Activated CD4-positive, alpha-beta memory T cell treated with anti-CD3 and anti-CD28 coated beads for 36 hours (primary cell): ENCODE results near the gene NCKAP5. TPM values are rescaled to one million over a fixed set of nuclear protein-coding genes. Genes with fewer than 3 reads are reported as not detected.
"Not testable (repeated sequence)": the region's sequence is repeated elsewhere in the genome, so short reads cannot be mapped to it uniquely, and the experiment has no call there.

Experiments used
- CTCF ChIA-PET: fragments of 350-600 bp; sonication (Branson Sonifier 250); formaldehyde crosslinking; loops from one replicate; lab custom pipeline; 2021; ENCODE audit warnings: antibody characterized with exemption, inconsistent platforms; lab: Charles Lee
- POLR2A ChIA-PET: fragments of 350-600 bp; sonication (Branson Sonifier 250); formaldehyde crosslinking; loops from one replicate; lab custom pipeline; 2021; ENCODE audit warnings: antibody characterized with exemption; lab: Charles Lee
- DNase-seq: peaks from one replicate; pipeline ENCODE4 v3.0.0-alpha.2; 2020
- H3K27ac Mint-ChIP-seq: one replicate; pipeline ENCODE4 v1.8.0; 2021; ENCODE audit warnings: mixed read lengths
- H3K27me3 Mint-ChIP-seq: one replicate; pipeline ENCODE4 v1.8.0; 2021; ENCODE audit warnings: mixed read lengths
- H3K36me3 Mint-ChIP-seq: one replicate; pipeline ENCODE4 v1.8.0; 2021; ENCODE audit warnings: mixed read lengths
- H3K4me1 Mint-ChIP-seq: one replicate; pipeline ENCODE4 v1.8.0; 2021; ENCODE audit warnings: low read depth, mixed read lengths
- H3K4me3 Mint-ChIP-seq: one replicate; pipeline ENCODE4 v1.8.0; 2021; ENCODE audit warnings: mild to moderate bottlenecking, mixed read lengths
- H3K9me3 Mint-ChIP-seq: one replicate; pipeline ENCODE4 v1.8.0; 2021; ENCODE audit warnings: mixed read lengths
- intact Hi-C: fragments of 100-400 bp; cut with micrococcal nuclease; formaldehyde crosslinking; loops from one replicate; pipeline ENCODE4 v1.15.1; 2023
- total RNA-seq, 2 experiments: library from RNA; stranded (reverse); gene quantifications; one replicate each; pipeline ENCODE4 v1.2.3, GENCODE V29; 2021

The NCKAP5 gene
- total RNA-seq, 2 experiments from 2014 or later, result not detected

GRCh38 chr2:133530645-133531044, 37.6 kb downstream of the NCKAP5 start:
- POLR2A ChIA-PET, result no interaction called here
- CTCF ChIA-PET, result no interaction called here
- intact Hi-C loops, result no loop called here

DNA sequence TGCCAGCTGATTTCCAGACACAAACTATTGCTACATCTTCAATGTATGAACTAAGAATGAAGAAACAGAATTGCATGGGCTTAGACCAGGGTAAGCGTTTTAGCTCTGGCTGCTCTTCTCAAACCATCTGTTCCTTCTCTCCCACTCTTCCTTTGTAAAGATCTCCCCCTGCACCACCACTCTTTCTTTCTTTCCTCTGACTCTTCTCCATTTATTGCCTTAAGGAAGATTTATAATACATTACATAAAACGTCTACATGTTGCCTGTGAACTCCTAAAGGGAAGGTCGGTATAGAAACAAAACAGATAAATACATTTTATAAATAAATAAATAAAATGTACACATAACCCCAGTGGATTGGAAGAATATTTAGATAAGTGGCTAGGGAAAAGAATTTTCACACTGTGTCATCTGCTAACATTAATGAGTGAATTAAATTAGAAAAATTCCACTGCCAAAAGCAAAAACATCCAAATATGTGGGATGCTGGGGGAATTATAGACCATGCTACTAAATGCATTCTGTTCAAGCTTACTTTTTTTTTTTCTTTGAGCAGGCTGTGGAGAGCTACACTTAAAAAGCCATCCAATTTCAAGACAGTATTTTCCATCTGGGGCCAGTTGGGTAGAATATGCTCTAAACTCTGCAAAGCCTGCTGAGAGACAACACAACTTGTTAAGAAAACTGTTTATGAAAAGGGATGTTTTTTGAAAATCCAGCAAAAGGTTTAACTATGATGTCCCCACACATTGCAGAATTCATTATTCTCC, 41.5 kb downstream of the NCKAP5 start:
- no peaks in the 10 kb centered on the region for H3K9me3 Mint-ChIP-seq
- H3K27me3 Mint-ChIP-seq, result no peaks in the 10 kb centered on the region
- intact Hi-C loops, result no loop called here
- H3K4me3 Mint-ChIP-seq, result no peak overlapping the region
- H3K4me1 Mint-ChIP-seq, result no peaks in the 10 kb centered on the region
- H3K27ac Mint-ChIP-seq, result no peak overlapping the region
- ChIA-PET POLR2A (no interaction called here), CTCF (no interaction called here)
- no peaks in the 10 kb centered on the region for H3K36me3 Mint-ChIP-seq
- DNase-seq, result no peak

More at GRCh38 chr2:133530645-133531044, 37.6 kb downstream of the NCKAP5 start:
- Mint-ChIP-seq H3K4me3 (no peak overlapping the region), H3K27me3 (no peaks in the 10 kb centered on the region), H3K27ac (no peak overlapping the region), H3K36me3 (no peaks in the 10 kb centered on the region), H3K9me3 (no peaks in the 10 kb centered on the region), H3K4me1 (no peaks in the 10 kb centered on the region)
- DNase-seq, result no peak

- no peak overlapping the region for H3K4me3 Mint-ChIP-seq
- H3K27ac Mint-ChIP-seq, result no peak overlapping the region
- no peaks in the 10 kb centered on the region for H3K4me1 Mint-ChIP-seq
- no peaks in the 10 kb centered on the region for H3K27me3 Mint-ChIP-seq
- CTCF ChIA-PET, result no interaction called here
- intact Hi-C loops, result no loop called here
- POLR2A ChIA-PET, result no interaction called here
- H3K9me3 Mint-ChIP-seq, result no peaks in the 10 kb centered on the region
- no peak for DNase-seq
- no peaks in the 10 kb centered on the region for H3K36me3 Mint-ChIP-seq
Measured at GRCh38 chr2:133525613-133526529, 42.4 kb downstream of the NCKAP5 start.

DNA sequence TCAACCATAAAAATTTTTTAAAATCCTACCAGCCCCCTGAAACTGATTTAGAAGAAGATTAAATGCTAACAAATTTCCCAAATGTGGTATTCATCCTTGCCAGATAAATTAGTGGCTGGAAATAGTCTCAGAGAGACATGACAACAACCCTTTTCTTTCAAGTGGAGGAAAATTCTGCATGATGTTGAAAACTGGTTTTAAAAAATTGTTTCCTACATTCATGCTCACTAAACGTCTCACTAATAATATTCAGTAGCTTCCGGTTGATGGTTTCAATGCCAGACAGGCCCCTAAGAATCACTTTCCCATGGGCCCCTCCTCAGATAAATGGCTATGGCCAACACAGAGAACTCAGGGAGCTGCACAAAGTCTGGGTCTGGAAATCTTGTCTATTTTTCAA, 43.2 kb downstream of the NCKAP5 start:
- Mint-ChIP-seq H3K4me1 (no peaks in the 10 kb centered on the region), H3K36me3 (no peaks in the 10 kb centered on the region), H3K27me3 (no peaks in the 10 kb centered on the region), H3K27ac (no peak overlapping the region), H3K4me3 (no peak overlapping the region), H3K9me3 (no peaks in the 10 kb centered on the region)
- ChIA-PET CTCF (no interaction called here), POLR2A (no interaction called here)
- DNase-seq, result no peak
- intact Hi-C loops, result no loop called here

- Mint-ChIP-seq H3K4me3 (no peak overlapping the region), H3K4me1 (no peaks in the 10 kb centered on the region), H3K36me3 (no peaks in the 10 kb centered on the region), H3K27me3 (peaks cover 2% of the 10 kb centered on the region), H3K27ac (no peak overlapping the region), H3K9me3 (no peaks in the 10 kb centered on the region)
- no peak for DNase-seq
- intact Hi-C loops, result no loop called here
- ChIA-PET POLR2A (no interaction called here), CTCF (no interaction called here)
Measured at GRCh38 chr2:133523406-133523805, 44.9 kb downstream of the NCKAP5 start.

DNA sequence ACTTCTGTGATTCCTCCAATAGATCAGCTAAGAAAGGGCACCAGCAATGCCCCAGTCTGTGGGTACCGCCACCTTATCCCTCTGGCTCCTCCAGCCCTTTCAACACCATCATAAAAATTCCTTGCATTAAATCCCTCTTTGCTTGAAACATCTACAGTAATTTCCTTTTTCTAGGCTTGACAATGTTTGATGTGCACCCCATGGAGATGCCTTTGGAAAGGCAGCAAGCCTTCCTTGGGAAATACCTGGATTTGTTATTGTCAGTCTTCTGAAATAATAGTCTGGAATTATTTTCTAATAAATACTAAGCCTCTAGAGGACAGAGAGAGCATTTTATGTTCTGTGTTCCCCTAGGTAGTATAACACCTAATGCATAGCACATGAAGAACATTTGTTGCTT, 46.1 kb downstream of the NCKAP5 start:
- ChIA-PET POLR2A (no interaction called here), CTCF (no interaction called here)
- intact Hi-C loops, result no loop called here
- H3K27me3 Mint-ChIP-seq, result peaks cover 2% of the 10 kb centered on the region
- no peak for DNase-seq
- H3K9me3 Mint-ChIP-seq, result no peaks in the 10 kb centered on the region
- no peaks in the 10 kb centered on the region for H3K36me3 Mint-ChIP-seq
- H3K4me3 Mint-ChIP-seq, result no peak overlapping the region
- no peak overlapping the region for H3K27ac Mint-ChIP-seq
- no peaks in the 10 kb centered on the region for H3K4me1 Mint-ChIP-seq

GRCh38 chr2:133521146-133521745, 47.0 kb downstream of the NCKAP5 start:
- H3K36me3 Mint-ChIP-seq, result no peaks in the 10 kb centered on the region
- ChIA-PET CTCF (no interaction called here), POLR2A (no interaction called here)
- H3K4me3 Mint-ChIP-seq, result no peak overlapping the region
- H3K27me3 Mint-ChIP-seq, result peaks cover 2% of the 10 kb centered on the region
- intact Hi-C loops, result no loop called here
- DNase-seq, result no peak
- no peaks in the 10 kb centered on the region for H3K9me3 Mint-ChIP-seq
- no peak overlapping the region for H3K27ac Mint-ChIP-seq
- H3K4me1 Mint-ChIP-seq, result no peaks in the 10 kb centered on the region

DNA sequence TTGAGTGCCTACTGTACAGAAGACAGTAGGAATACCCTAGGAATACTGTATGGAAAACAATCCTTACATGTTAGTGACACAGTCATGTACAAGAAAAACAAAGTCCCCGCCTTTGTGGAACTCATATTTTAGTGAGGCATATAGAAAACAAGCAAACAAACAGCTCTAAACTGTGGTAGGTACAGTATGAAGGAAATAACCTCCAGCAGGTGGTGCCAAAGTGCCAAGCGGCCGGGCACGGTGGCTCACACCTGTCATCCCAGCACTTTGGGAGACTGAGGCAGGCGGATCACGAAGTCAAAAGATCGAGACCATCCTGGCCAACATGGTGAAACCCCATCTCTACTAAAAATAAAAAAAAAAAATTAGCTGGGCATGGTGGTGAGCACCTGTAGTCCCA, 48.6 kb downstream of the NCKAP5 start:
- H3K27ac Mint-ChIP-seq, H3K9me3 Mint-ChIP-seq, POLR2A ChIA-PET, H3K4me1 Mint-ChIP-seq, H3K4me3 Mint-ChIP-seq, DNase-seq, intact Hi-C loops, H3K27me3 Mint-ChIP-seq, H3K36me3 Mint-ChIP-seq: not testable (repeated sequence)
- CTCF ChIA-PET, result interaction anchor here (0.6 to 1.7 kb wide), 4 partner anchors 20 to 325 kb away, joined by 3 to 5 read pairs (median 4); no protein-coding TSS in a partner anchor

GRCh38 chr2:133518700-133519344, 49.4 kb downstream of the NCKAP5 start:
- ChIA-PET POLR2A (no interaction called here), CTCF (interaction anchor here (0.6 to 1.7 kb wide), 3 partner anchors 21 to 325 kb away, joined by 3 to 5 read pairs (median 3); no protein-coding TSS in a partner anchor)
- H3K4me3 Mint-ChIP-seq, result no peak overlapping the region
- H3K27ac Mint-ChIP-seq, result no peak overlapping the region
- no peaks in the 10 kb centered on the region for H3K9me3 Mint-ChIP-seq
- no peaks in the 10 kb centered on the region for H3K36me3 Mint-ChIP-seq
- H3K27me3 Mint-ChIP-seq, result peaks cover 2% of the 10 kb centered on the region
- intact Hi-C loops, result no loop called here
- no peaks in the 10 kb centered on the region for H3K4me1 Mint-ChIP-seq
- DNase-seq, result no peak

- H3K36me3 Mint-ChIP-seq, result no peaks in the 10 kb centered on the region
- peaks cover 2% of the 10 kb centered on the region for H3K27me3 Mint-ChIP-seq
- no peak overlapping the region for H3K27ac Mint-ChIP-seq
- no peak for DNase-seq
- intact Hi-C loops, result no loop called here
- ChIA-PET POLR2A (no interaction called here), CTCF (interaction anchor here (1.0 kb wide), 1 partner anchor 262 kb away, joined by 3 read pairs; no protein-coding TSS in a partner anchor)
- H3K4me1 Mint-ChIP-seq, result no peaks in the 10 kb centered on the region
- no peak overlapping the region for H3K4me3 Mint-ChIP-seq
- no peaks in the 10 kb centered on the region for H3K9me3 Mint-ChIP-seq
Measured at GRCh38 chr2:133517876-133518275, 50.4 kb downstream of the NCKAP5 start.

DNA sequence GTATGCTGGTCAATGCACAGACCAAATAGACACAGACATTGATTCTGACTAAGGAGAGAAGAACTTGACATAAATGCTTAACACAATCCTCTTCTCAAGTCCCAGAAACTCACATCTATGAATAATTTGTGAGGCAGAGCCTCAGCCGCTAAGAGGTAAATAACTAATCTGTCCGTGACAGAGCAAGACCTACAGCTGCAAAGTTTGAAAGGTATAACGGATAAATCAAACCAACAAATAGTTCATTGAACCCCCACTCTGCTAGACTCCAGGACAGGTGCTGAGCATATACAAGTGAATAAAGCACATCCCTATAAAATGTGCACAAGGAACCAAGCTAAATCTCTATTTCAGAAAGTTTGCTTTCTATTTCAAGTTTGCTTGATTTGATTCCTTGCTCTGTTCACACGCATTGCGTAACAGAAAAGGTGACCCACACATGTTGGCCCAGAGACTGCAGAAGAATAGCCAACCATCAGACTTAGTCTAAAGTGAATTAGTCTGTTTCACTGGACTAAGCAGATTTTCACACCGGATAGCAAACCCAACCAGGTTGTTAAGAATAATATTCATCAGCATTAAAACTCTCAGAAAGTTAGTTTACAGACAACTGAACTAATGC, 51.7 kb downstream of the NCKAP5 start:
- Mint-ChIP-seq H3K27me3 (peaks cover 2% of the 10 kb centered on the region), H3K27ac (no peak overlapping the region), H3K4me1 (no peaks in the 10 kb centered on the region), H3K9me3 (no peaks in the 10 kb centered on the region), H3K36me3 (no peaks in the 10 kb centered on the region), H3K4me3 (no peak overlapping the region)
- intact Hi-C loops, result no loop called here
- CTCF ChIA-PET, result no interaction called here
- DNase-seq, result no peak
- POLR2A ChIA-PET, result no interaction called here
